HepG2 (cell line): ENCODE measurements around the gene SUPT6H. TPM values are rescaled to one million over a fixed set of nuclear protein-coding genes. Genes with fewer than 3 reads are reported as not detected.
A peak's percentile ranks its signal among the peaks of the same experiment; 100 is the strongest.

Source experiments
- CBX1 ChIP-seq: IDR thresholded peaks from one replicate; pipeline ENCODE4 v1.6.1; 2016; ENCODE audit warnings: antibody characterized with exemption, low read depth
- EP300 ChIP-seq, 3 experiments: sonication (generic) in 1 of 3; formaldehyde crosslinking in 1 of 3; IDR thresholded peaks; 2 replicates each; pipeline versions ENCODE4 v1.5.1 to v1.6.1; 2011 to 2020; ENCODE audit warnings: low read depth in 2 of 3, low read length in 2 of 3, borderline replicate concordance in 1 of 3, improper control_type of control experiment in 1 of 3, mild to moderate bottlenecking in 1 of 3, missing genetic modification reagents in 1 of 3, moderate library complexity in 1 of 3
- GFI1 ChIP-seq: sonication (generic); formaldehyde crosslinking; IDR thresholded peaks from 2 replicates; pipeline ENCODE4 v1.5.0; 2020; ENCODE audit warnings: missing genetic modification reagents, mild to moderate bottlenecking, borderline replicate concordance
- HNRNPH1 ChIP-seq: fragments of 200-400 bp; formaldehyde crosslinking; optimal IDR thresholded peaks from 2 replicates; pipeline ENCODE3; 2017; ENCODE audit warnings: mild to moderate bottlenecking, low read depth, low read length
- KAT7 ChIP-seq: IDR thresholded peaks from 2 replicates; pipeline ENCODE4 v1.6.1; 2018; ENCODE audit warnings: borderline replicate concordance, missing compliant biosample characterization
- KDM5B ChIP-seq: sonication (generic); formaldehyde crosslinking; IDR thresholded peaks from 2 replicates; pipeline ENCODE4 v1.4.0; 2020; ENCODE audit warnings: missing genetic modification reagents, mild to moderate bottlenecking, borderline replicate concordance
- MLLT10 ChIP-seq: sonication (generic); formaldehyde crosslinking; IDR thresholded peaks from 2 replicates; pipeline ENCODE4 v1.4.0; 2020; ENCODE audit warnings: missing genetic modification reagents
- NAIF1 ChIP-seq: sonication (generic); formaldehyde crosslinking; IDR thresholded peaks from 2 replicates; pipeline ENCODE4 v1.5.0; 2020; ENCODE audit warnings: mild to moderate bottlenecking, missing genetic modification reagents, borderline replicate concordance
- PITX1 ChIP-seq: sonication (generic); formaldehyde crosslinking; IDR thresholded peaks from 2 replicates; pipeline ENCODE4 v1.5.1; 2020; ENCODE audit warnings: mild to moderate bottlenecking, missing genetic modification reagents
- ZBTB1 ChIP-seq: sonication (generic); formaldehyde crosslinking; IDR thresholded peaks from 2 replicates; pipeline ENCODE4 v1.4.0; 2020; ENCODE audit warnings: missing genetic modification reagents, borderline replicate concordance
- ZNF101 ChIP-seq: sonication (generic); formaldehyde crosslinking; IDR thresholded peaks from 2 replicates; pipeline ENCODE4 v1.4.0; 2020; ENCODE audit warnings: mild to moderate bottlenecking, low read depth, missing genetic modification reagents, borderline replicate concordance
- ZNF432 ChIP-seq: sonication (generic); formaldehyde crosslinking; IDR thresholded peaks from 2 replicates; pipeline ENCODE4 v1.5.0; 2020; ENCODE audit warnings: missing genetic modification reagents, mild to moderate bottlenecking, borderline replicate concordance
- polyA plus RNA-seq, 8 experiments: library from polyadenylated mRNA; depleted of rRNA in 3 of 8; stranded (reverse) in 7 of 8; unstranded in 1 of 8; fragments of >200 nt; fragmentation: Illumina TruSeq in 4 of 8; extraction: Trizol in 4 of 8; gene quantifications; 2 replicates each; pipeline versions ENCODE4 v1.2.1 to v1.2.3, GENCODE V29; 2011 to 2016; ENCODE audit warnings: low read depth in 4 of 8, missing spikeins in 1 of 8, mixed read lengths in 1 of 8; ENCODE audit not compliant: insufficient read depth in 1 of 8
- total RNA-seq, 5 experiments: library from RNA; depleted of rRNA; stranded (reverse); fragments of >200 nt; fragmentation: Illumina TruSeq; extraction: Trizol; gene quantifications; 2 replicates each; pipeline ENCODE4 v1.2.3, GENCODE V29; 2016; ENCODE audit warnings: low read depth in 1 of 5
- TF ChIP-seq, protein P1 (sequence below): sonication (generic); formaldehyde crosslinking; IDR thresholded peaks from 2 replicates; pipeline ENCODE4 v1.8.0; 2022; ENCODE audit warnings: mild to moderate bottlenecking, missing genetic modification reagents, borderline replicate concordance
- TF ChIP-seq, protein P2 (sequence below), 2 experiments: sonication (generic) in 1 of 2; formaldehyde crosslinking in 1 of 2; IDR thresholded peaks; 2 replicates each; pipeline versions ENCODE4 v1.4.0 to v1.6.1; 2016 to 2020; ENCODE audit warnings: borderline replicate concordance in 1 of 2, low read depth in 1 of 2, mild to moderate bottlenecking in 1 of 2, missing genetic modification reagents in 1 of 2

SUPT6H gene
- total and polyA plus RNA-seq, 2 of the 13 experiments (the other 11 are each of a cell fraction or from before 2014, with no cell fraction given), result 32.7 to 39.9 TPM

DNA sequence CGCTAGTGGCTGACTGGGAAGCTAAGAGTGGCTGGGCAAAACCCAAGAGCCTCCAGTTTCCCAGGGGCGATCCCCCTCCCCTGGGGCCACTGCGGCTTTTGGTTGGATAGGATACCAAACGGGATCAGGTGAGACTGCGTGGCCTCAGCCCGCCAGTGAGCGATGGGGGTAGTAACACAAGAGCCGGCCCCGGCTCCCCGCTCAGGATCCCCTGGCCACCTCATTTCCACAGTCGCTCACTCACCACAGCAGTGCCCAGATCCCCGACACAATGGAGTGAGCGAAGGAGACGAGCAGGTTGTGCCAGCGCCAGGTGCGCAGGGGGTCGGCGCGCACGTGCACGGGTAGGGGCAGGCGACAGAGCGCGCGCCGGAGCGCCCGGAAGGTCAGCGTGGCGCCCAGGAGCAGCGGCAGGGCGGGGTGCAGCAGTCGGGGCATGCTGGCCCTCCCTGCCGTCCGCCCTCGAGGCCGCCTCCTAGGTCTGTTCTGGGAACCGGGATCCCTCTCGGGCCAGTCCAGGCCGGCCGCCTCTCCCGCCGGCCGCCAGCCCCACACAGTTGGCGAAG is 63.7 kb downstream of the SUPT6H start (continued):
- TF ChIP-seq ZBTB1 (no peak), ZNF101 (no peak), NAIF1 (CRISPR knock-in tag) (no peak), HNRNPH1 (no peak), MLLT10 (CRISPR knock-in tag) (no peak), GFI1 (CRISPR knock-in tag) (peak; percentile 53; the same call in 1 of the 2 replicates), KAT7 (CRISPR knock-in tag) (no peak), PITX1 (no peak), KDM5B (CRISPR knock-in tag) (peak; percentile 91; the same call in 1 of the 2 replicates), EP300 (IDR thresholded peaks at IDR 0.05; ENCODE audit: low read depth in 2 of 2, low read length in 2 of 2) (no peak), EP300 (CRISPR knock-in tag; IDR thresholded peaks at IDR 0.05; ENCODE audit: borderline replicate concordance) (peak; percentile 10; the same call in 1 of the 2 replicates), ZNF432 (CRISPR knock-in tag) (no peak), CBX1 (peak; percentile 95)
- TF ChIP-seq, protein P1, sequence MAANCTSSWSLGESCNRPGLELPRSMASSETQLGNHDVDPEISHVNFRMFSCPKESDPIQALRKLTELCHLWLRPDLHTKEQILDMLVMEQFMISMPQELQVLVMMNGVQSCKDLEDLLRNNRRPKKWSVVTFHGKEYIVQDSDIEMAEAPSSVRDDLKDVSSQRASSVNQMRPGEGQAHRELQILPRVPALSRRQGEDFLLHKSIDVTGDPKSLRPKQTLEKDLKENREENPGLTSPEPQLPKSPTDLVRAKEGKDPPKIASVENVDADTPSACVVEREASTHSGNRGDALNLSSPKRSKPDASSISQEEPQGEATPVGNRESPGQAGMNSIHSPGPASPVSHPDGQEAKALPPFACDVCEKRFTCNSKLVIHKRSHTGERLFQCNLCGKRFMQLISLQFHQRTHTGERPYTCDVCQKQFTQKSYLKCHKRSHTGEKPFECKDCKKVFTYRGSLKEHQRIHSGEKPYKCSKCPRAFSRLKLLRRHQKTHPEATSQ (CRISPR knock-in tag), result peak; percentile 64; the same call in 1 of the 2 replicates
- TF ChIP-seq, protein P2, sequence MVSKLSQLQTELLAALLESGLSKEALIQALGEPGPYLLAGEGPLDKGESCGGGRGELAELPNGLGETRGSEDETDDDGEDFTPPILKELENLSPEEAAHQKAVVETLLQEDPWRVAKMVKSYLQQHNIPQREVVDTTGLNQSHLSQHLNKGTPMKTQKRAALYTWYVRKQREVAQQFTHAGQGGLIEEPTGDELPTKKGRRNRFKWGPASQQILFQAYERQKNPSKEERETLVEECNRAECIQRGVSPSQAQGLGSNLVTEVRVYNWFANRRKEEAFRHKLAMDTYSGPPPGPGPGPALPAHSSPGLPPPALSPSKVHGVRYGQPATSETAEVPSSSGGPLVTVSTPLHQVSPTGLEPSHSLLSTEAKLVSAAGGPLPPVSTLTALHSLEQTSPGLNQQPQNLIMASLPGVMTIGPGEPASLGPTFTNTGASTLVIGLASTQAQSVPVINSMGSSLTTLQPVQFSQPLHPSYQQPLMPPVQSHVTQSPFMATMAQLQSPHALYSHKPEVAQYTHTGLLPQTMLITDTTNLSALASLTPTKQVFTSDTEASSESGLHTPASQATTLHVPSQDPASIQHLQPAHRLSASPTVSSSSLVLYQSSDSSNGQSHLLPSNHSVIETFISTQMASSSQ (IDR thresholded peaks at IDR 0.05; ENCODE audit: low read depth), result no peak
- TF ChIP-seq, protein P2 (CRISPR knock-in tag; IDR thresholded peaks at IDR 0.05; ENCODE audit: borderline replicate concordance), result peak; percentile 28; the same call in 1 of the 2 replicates
